AG04449 (cell line): ENCODE results near the gene RBBP5.

ENCODE experiments used
- CTCF ChIA-PET: fragments of 350-600 bp; formaldehyde crosslinking; extraction: SDS; loops from one replicate; lab custom pipeline; 2021; ENCODE audit warnings: antibody characterized with exemption; lab: Yijun Ruan, JAX
- POLR2A ChIA-PET: fragments of 400-600, 350-600 bp; formaldehyde crosslinking; extraction: SDS; loops from one replicate; lab custom pipeline; 2020; ENCODE audit warnings: antibody characterized with exemption, inconsistent platforms; lab: Yijun Ruan, JAX
- DNase-seq: peaks from one replicate; pipeline ENCODE4 v3.0.0-alpha.2; 2010; ENCODE audit warnings: low read depth, low spot score
- H3K4me3 ChIP-seq: 2 replicates; pipeline ENCODE4 v1.5.1; 2011; ENCODE audit warnings: low read depth, mild to moderate bottlenecking, control low read depth, low read length
- CTCF ChIP-seq: IDR thresholded peaks from one replicate; pipeline ENCODE4 v1.5.1; 2011; ENCODE audit warnings: mild to moderate bottlenecking, moderate library complexity, low read length, control low read depth, inconsistent platforms; ENCODE audit not compliant: insufficient read depth; ENCODE audit errors: missing control alignments

The RBBP5 gene

GRCh38 chr1:205140113-205140512 lies 18.3 kb upstream of the RBBP5 start:
- no peak for DNase-seq
- no peak overlapping the region for H3K4me3 ChIP-seq
- ChIA-PET CTCF (interaction anchor here (0.9 to 9.7 kb wide), 16 partner anchors 11 to 333 kb away, joined by 3 to 239 read pairs (median 8); partner anchors contain the start of gene RBBP5), POLR2A (no interaction called here)
- TF ChIP-seq CTCF, result no peak

- ChIA-PET POLR2A (no interaction called here), CTCF (no interaction called here)
- DNase-seq, result no peak
- no peak overlapping the region for H3K4me3 ChIP-seq
- no peak for TF ChIP-seq CTCF
These were observed 16.1 kb upstream of the RBBP5 start for GRCh38 chr1:205137901-205138300.

GRCh38 chr1:205133287-205133686 lies 11.5 kb upstream of the RBBP5 start:
- no peak for TF ChIP-seq CTCF
- ChIA-PET POLR2A (no interaction called here), CTCF (interaction anchor here (0.6 to 16.9 kb wide), 4 partner anchors 10 to 147 kb away, joined by 3 to 239 read pairs (median 7); no protein-coding TSS in a partner anchor)

GRCh38 chr1:205129447-205130029 lies 7.8 kb upstream of the RBBP5 start:
- DNase-seq, result no peak
- no peak for TF ChIP-seq CTCF
- H3K4me3 ChIP-seq, result no peak overlapping the region
- POLR2A ChIA-PET, result no interaction called here
- CTCF ChIA-PET, result interaction anchor here (1.3 to 16.9 kb wide), 3 partner anchors 13 to 125 kb away, joined by 4 to 239 read pairs (median 5); no protein-coding TSS in a partner anchor

More at GRCh38 chr1:205133287-205133686, 11.5 kb upstream of the RBBP5 start:
- H3K4me3 ChIP-seq, result no peak overlapping the region
- no peak for DNase-seq

GRCh38 chr1:205128050-205128449 lies 6.3 kb upstream of the RBBP5 start:
- ChIA-PET POLR2A (no interaction called here), CTCF (interaction anchor here (1.3 to 16.9 kb wide), 3 partner anchors 15 to 126 kb away, joined by 4 to 239 read pairs (median 5); no protein-coding TSS in a partner anchor)
- no peak overlapping the region for H3K4me3 ChIP-seq
- DNase-seq, result no peak
- no peak for TF ChIP-seq CTCF

- CTCF ChIA-PET, result interaction anchor here (1.8 to 16.9 kb wide), 2 partner anchors 15 to 66 kb away, joined by 5 to 239 read pairs; no protein-coding TSS in a partner anchor
These were observed 5.9 kb upstream of the RBBP5 start for GRCh38 chr1:205127646-205128045.

More at GRCh38 chr1:205127646-205128045, 5.9 kb upstream of the RBBP5 start:
- POLR2A ChIA-PET, result no interaction called here
- TF ChIP-seq CTCF, result no peak
- no peak overlapping the region for H3K4me3 ChIP-seq
- no peak for DNase-seq
